ENCODE data around the gene PALD1. TPM values are rescaled to one million over a fixed set of nuclear protein-coding genes. Genes with fewer than 3 reads are reported as not detected.

PALD1 gene
- polyA plus RNA-seq, 1 of the 3 experiments (the other 2 are of a cell fraction) = 0.16 TPM

DNA sequence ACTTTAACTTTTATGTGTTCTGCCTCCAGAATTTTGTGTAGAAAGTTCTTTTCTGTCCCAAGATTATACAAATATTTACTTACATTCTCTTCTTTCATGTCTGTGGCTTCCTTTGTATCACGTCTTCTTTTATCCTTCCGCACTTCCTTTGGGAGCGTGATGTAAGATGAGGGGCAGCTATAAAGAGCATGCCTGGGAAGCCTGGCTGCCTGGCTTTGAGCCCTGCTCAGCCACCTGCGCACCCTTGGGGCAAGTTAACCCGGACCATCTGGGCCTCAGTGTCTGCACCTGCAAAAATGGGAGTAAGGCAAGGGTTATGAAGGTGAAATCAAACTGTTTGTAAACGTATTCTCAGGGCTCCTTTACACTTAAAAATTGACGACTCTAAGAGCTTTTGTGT is 25.2 kb downstream of the PALD1 start:
- Histone ChIP-seq H3K9me2 (no peaks in the 10 kb centered on the region), H3K4me3 (ENCODE audit: low read depth in 2 of 2, low read length in 1 of 2) (no peak overlapping the region), H3K9me3 (no peaks in the 10 kb centered on the region), H2AFZ (ENCODE audit: low read depth) (no peak overlapping the region), H3K4me2 (no peak overlapping the region), H3K4me1 (ENCODE audit: control insufficient read depth in 1 of 2, insufficient read depth in 2 of 2, low read depth in 1 of 2, low read length in 1 of 2) (peaks cover 0 to 13% of the 10 kb centered on the region in 2 experiments; a peak in 1 of 4 replicates), H3K27me3 (ENCODE audit: insufficient read depth) (no peaks in the 10 kb centered on the region), H4K20me1 (ENCODE audit: insufficient read depth) (no peaks in the 10 kb centered on the region), H3K9ac (no peak overlapping the region), H3K27ac (ENCODE audit: low read depth in 2 of 2, low read length in 1 of 2) (no peak overlapping the region), H3K79me2 (ENCODE audit: insufficient read depth) (no peaks in the 10 kb centered on the region), H3K36me3 (replicated peaks in 1 of 2; ENCODE audit: control insufficient read depth in 1 of 2, insufficient read depth in 2 of 2, low read length in 1 of 2) (no peaks in the 10 kb centered on the region), H3F3A (replicated peaks; ENCODE audit: insufficient read depth) (no peaks in the 10 kb centered on the region)
- no peak for TF ChIP-seq MAX (IDR thresholded peaks at IDR 0.05; ENCODE audit: low read depth)
- no peak for TF ChIP-seq CTCF (IDR thresholded peaks at IDR 0.05)
- TF ChIP-seq, protein P1, sequence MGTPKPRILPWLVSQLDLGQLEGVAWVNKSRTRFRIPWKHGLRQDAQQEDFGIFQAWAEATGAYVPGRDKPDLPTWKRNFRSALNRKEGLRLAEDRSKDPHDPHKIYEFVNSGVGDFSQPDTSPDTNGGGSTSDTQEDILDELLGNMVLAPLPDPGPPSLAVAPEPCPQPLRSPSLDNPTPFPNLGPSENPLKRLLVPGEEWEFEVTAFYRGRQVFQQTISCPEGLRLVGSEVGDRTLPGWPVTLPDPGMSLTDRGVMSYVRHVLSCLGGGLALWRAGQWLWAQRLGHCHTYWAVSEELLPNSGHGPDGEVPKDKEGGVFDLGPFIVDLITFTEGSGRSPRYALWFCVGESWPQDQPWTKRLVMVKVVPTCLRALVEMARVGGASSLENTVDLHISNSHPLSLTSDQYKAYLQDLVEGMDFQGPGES (IDR thresholded peaks at IDR 0.05; ENCODE audit: low read depth, low read length) = no peak
- TF ChIP-seq FOSL2 (IDR thresholded peaks at IDR 0.05; ENCODE audit: borderline replicate concordance, low read depth) = no peak
- no peak for TF ChIP-seq TCF12 (IDR thresholded peaks at IDR 0.05)
- TF ChIP-seq, protein P2, sequence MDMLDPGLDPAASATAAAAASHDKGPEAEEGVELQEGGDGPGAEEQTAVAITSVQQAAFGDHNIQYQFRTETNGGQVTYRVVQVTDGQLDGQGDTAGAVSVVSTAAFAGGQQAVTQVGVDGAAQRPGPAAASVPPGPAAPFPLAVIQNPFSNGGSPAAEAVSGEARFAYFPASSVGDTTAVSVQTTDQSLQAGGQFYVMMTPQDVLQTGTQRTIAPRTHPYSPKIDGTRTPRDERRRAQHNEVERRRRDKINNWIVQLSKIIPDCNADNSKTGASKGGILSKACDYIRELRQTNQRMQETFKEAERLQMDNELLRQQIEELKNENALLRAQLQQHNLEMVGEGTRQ (IDR thresholded peaks at IDR 0.05; ENCODE audit: borderline replicate concordance, low read depth, low read length) = no peak
- no peak for TF ChIP-seq TAF1 (IDR thresholded peaks at IDR 0.05; ENCODE audit: borderline replicate concordance, low read depth, low read length)
- POLR2A ChIA-PET = no interaction called here
- CTCF ChIA-PET = interaction anchor here (0.7 to 1.8 kb wide), 3 partner anchors 26 to 58 kb away, joined by 4 to 9 read pairs (median 4); no protein-coding TSS in a partner anchor
- 67% methylated on average over 7 of the region's 7 CpGs for WGBS (ENCODE audit: low lambda C conversion rate)
- DNase-seq = no peak

GRCh38 chr10:70504521-70505358 is 26.2 kb downstream of the PALD1 start:
- Histone ChIP-seq H3K27ac (ENCODE audit: low read depth in 2 of 2, low read length in 1 of 2) (no peak overlapping the region), H3K4me2 (no peak overlapping the region), H3K79me2 (ENCODE audit: insufficient read depth) (no peaks in the 10 kb centered on the region), H3F3A (replicated peaks; ENCODE audit: insufficient read depth) (no peaks in the 10 kb centered on the region), H3K27me3 (ENCODE audit: insufficient read depth) (no peaks in the 10 kb centered on the region), H3K4me3 (ENCODE audit: low read depth in 2 of 2, low read length in 1 of 2) (no peak overlapping the region), H3K9me2 (no peaks in the 10 kb centered on the region), H2AFZ (ENCODE audit: low read depth) (no peak overlapping the region), H3K9ac (no peak overlapping the region), H4K20me1 (ENCODE audit: insufficient read depth) (no peaks in the 10 kb centered on the region), H3K36me3 (replicated peaks in 1 of 2; ENCODE audit: control insufficient read depth in 1 of 2, insufficient read depth in 2 of 2, low read length in 1 of 2) (no peaks in the 10 kb centered on the region), H3K9me3 (no peaks in the 10 kb centered on the region), H3K4me1 (ENCODE audit: control insufficient read depth in 1 of 2, insufficient read depth in 2 of 2, low read depth in 1 of 2, low read length in 1 of 2) (peaks cover 0 to 14% of the 10 kb centered on the region in 2 experiments; a peak in 1 of 4 replicates)
- ChIA-PET POLR2A (no interaction called here), CTCF (interaction anchor here (1.4 to 1.8 kb wide), 2 partner anchors 27 to 43 kb away, joined by 4 to 9 read pairs; no protein-coding TSS in a partner anchor)
- no peak for DNase-seq
- 87% methylated on average over 12 of the region's 12 CpGs for WGBS (ENCODE audit: low lambda C conversion rate)
- TF ChIP-seq CTCF (IDR thresholded peaks at IDR 0.05) = no peak
- TF ChIP-seq, protein P3, sequence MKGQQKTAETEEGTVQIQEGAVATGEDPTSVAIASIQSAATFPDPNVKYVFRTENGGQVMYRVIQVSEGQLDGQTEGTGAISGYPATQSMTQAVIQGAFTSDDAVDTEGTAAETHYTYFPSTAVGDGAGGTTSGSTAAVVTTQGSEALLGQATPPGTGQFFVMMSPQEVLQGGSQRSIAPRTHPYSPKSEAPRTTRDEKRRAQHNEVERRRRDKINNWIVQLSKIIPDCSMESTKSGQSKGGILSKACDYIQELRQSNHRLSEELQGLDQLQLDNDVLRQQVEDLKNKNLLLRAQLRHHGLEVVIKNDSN (IDR thresholded peaks at IDR 0.05; ENCODE audit: borderline replicate concordance, low read depth) = no peak
- TF ChIP-seq RAD21 (IDR thresholded peaks at IDR 0.05; ENCODE audit: low read length) = no peak
- TF ChIP-seq GABPA (IDR thresholded peaks at IDR 0.05; ENCODE audit: low read depth) = no peak
- no peak for TF ChIP-seq SIN3A (IDR thresholded peaks at IDR 0.05; ENCODE audit: borderline replicate concordance, low read depth, low read length)
- TF ChIP-seq TCF12 (IDR thresholded peaks at IDR 0.05) = no peak
- TF ChIP-seq, protein P2 (IDR thresholded peaks at IDR 0.05; ENCODE audit: borderline replicate concordance, low read depth, low read length) = no peak
- TF ChIP-seq TEAD4 (IDR thresholded peaks at IDR 0.05; ENCODE audit: borderline replicate concordance, insufficient read depth) = no peak
- no peak for TF ChIP-seq MEF2A (IDR thresholded peaks at IDR 0.05; ENCODE audit: borderline replicate concordance, low read depth)
- TF ChIP-seq, protein P1 (IDR thresholded peaks at IDR 0.05; ENCODE audit: low read depth, low read length) = no peak
- no peak for TF ChIP-seq FOSL2 (IDR thresholded peaks at IDR 0.05; ENCODE audit: borderline replicate concordance, low read depth)
- no peak for TF ChIP-seq NRF1 (IDR thresholded peaks at IDR 0.05; ENCODE audit: low read depth, low read length)

Measured in SK-N-SH (cell line).